ENCODE data around the gene CST2. TPM values are rescaled to one million over a fixed set of nuclear protein-coding genes. Genes with fewer than 3 reads are reported as not detected.

Gene CST2
- total RNA-seq: not detected in 2 replicates

DNA sequence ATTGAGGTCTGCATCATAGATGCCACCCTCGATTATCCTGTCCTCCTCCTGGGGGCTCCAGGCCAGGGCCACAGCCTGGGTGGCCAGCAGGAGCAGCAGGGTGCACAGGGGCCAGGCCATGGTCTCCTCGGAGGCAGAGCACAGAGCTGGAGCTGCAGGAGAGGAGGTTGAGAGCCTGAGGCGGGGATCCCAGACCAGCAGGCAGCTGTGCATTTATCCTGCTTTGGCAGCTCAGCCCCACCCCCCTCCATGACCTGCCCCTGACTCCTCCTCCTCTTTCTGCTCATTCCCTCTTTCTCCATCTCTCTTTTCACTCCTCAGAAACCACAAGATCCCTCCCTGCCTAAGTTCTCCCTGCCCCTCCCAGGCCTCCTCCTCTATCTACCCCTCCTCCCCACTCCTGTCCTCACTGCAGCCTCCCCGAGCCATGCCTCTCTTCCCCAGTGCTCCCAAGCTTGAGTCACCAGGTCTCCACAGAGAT is at the start of gene CST2:
Gene CST2, minus strand, starts transcription at position 189 of the 481 bp plus-strand sequence. Its CDS starts 69 bp downstream, at position 120.

Other genes with a start within 250 kb of the CST2 start
- gene CST9, start 220.8 kb downstream of the CST2 start, total RNA-seq: not detected in 2 replicates
- 430 and 459 TPM in 2 replicates for gene CST3, start 188.8 kb downstream of the CST2 start, total RNA-seq
- gene CST4, start 137.7 kb downstream of the CST2 start, total RNA-seq: not detected in 2 replicates
- not detected in 2 replicates for gene CST1, start 75.8 kb downstream of the CST2 start, total RNA-seq
- gene CST5, start 53.0 kb upstream of the CST2 start, total RNA-seq: not detected in 2 replicates
- not detected in 2 replicates for gene GGTLC1, start 162.1 kb upstream of the CST2 start, total RNA-seq